ENCODE data around the gene PARG. TPM values are rescaled to one million over a fixed set of nuclear protein-coding genes. Genes with fewer than 3 reads are reported as not detected.
A peak's percentile ranks its signal among the peaks of the same experiment; 100 is the strongest.

The PARG gene
- total and polyA plus RNA-seq, 9 donors: 15.9 to 29.4 (median 18.7) TPM

DNA sequence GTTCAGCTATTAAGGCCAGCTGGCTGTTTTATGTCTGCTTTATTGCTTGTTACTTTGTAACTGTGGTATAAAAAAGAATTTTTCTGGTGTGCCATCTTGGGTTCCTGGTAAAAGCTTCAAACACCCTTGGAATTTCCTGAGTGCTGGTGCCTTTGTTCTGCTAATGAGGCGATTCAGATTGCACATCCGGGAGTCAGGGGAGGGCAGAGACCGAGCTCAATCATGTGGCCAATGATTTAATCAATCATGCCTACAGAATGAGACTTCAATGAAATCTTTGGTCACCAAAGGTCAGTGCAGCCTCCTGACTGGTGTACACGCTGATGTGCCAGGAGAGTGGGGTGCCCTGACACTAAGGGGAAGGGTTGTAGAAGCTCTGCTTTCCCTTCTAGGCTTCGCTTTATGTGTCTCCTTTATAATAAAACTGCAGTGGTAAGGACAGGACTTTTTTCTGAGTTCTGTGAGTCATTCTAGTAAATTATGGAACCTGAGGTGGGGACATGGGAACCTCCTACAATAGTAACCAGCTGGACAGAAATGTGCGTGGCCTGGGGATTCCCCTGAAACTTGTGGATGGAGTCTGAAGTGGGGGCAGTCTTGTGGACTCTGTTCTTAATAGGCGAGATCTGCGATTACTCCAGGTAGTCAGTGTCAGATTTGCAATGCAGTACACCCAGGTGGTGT lies 110.3 kb downstream of the PARG start:
- Histone ChIP-seq H3K4me3 (ENCODE audit: low read length) (no peak overlapping the region), H3K27me3 (ENCODE audit: control insufficient read depth, insufficient read depth, low read length) (no peaks in the 10 kb centered on the region), H3K27ac (ENCODE audit: low read length) (no peak overlapping the region), H3K36me3 (ENCODE audit: control insufficient read depth, insufficient read depth, low read length) (peaks cover 9% of the 10 kb centered on the region), H3K9me3 (replicated peaks; ENCODE audit: control insufficient read depth, low read depth, low read length) (no peaks in the 10 kb centered on the region), H3K4me1 (ENCODE audit: control insufficient read depth, insufficient read depth, low read length) (no peaks in the 10 kb centered on the region)
- WGBS (ENCODE audit: insufficient coverage): 44% methylated on average over 5 of the region's 8 CpGs
- DNase-seq: peak; percentile 4

GRCh38 chr10:49830846-49831245 lies 111.0 kb downstream of the PARG start:
- H3K36me3 ChIP-seq (ENCODE audit: control insufficient read depth, insufficient read depth, low read length): peaks cover 9% of the 10 kb centered on the region
- DNase-seq: no peak
- H3K4me1 ChIP-seq (ENCODE audit: control insufficient read depth, insufficient read depth, low read length): no peaks in the 10 kb centered on the region
- H3K9me3 ChIP-seq (replicated peaks; ENCODE audit: control insufficient read depth, low read depth, low read length): no peaks in the 10 kb centered on the region
- no peak overlapping the region for H3K4me3 ChIP-seq (ENCODE audit: low read length)
- H3K27me3 ChIP-seq (ENCODE audit: control insufficient read depth, insufficient read depth, low read length): no peaks in the 10 kb centered on the region
- no peak overlapping the region for H3K27ac ChIP-seq (ENCODE audit: low read length)

GRCh38 chr10:49830016-49830415 lies 111.8 kb downstream of the PARG start:
- no peak overlapping the region for H3K4me3 ChIP-seq (ENCODE audit: low read length)
- H3K4me1 ChIP-seq (ENCODE audit: control insufficient read depth, insufficient read depth, low read length): no peaks in the 10 kb centered on the region
- DNase-seq: no peak
- no peaks in the 10 kb centered on the region for H3K27me3 ChIP-seq (ENCODE audit: control insufficient read depth, insufficient read depth, low read length)
- no peaks in the 10 kb centered on the region for H3K9me3 ChIP-seq (replicated peaks; ENCODE audit: control insufficient read depth, low read depth, low read length)
- no peak overlapping the region for H3K27ac ChIP-seq (ENCODE audit: low read length)
- H3K36me3 ChIP-seq (ENCODE audit: control insufficient read depth, insufficient read depth, low read length): peaks cover 6% of the 10 kb centered on the region
- WGBS (ENCODE audit: insufficient coverage): no CpG with 5 or more reads among the region's 3 CpGs

DNA sequence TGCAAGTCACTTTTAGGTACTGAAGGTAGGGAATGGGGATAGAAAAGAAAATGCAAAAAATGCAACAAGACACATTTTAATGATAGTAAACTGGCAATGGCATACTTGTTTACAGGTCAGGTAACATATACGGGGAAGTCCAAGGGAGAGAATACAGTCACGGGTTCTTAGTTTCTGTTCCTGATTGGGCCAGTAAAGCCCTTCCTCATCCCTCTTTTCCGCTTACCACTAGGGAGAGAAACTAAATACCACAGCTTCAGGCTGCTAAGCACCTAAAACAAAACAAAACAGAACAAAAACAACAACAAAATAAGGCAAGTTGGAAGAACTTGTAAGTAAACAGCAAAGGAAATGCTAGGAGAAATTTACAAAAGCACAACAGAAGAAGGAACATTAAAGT lies 114.5 kb downstream of the PARG start:
- Histone ChIP-seq H3K36me3 (ENCODE audit: control insufficient read depth, insufficient read depth, low read length) (peaks cover 6% of the 10 kb centered on the region), H3K27ac (ENCODE audit: low read length) (no peak overlapping the region), H3K4me1 (ENCODE audit: control insufficient read depth, insufficient read depth, low read length) (no peaks in the 10 kb centered on the region), H3K9me3 (replicated peaks; ENCODE audit: control insufficient read depth, low read depth, low read length) (no peaks in the 10 kb centered on the region), H3K27me3 (ENCODE audit: control insufficient read depth, insufficient read depth, low read length) (no peaks in the 10 kb centered on the region), H3K4me3 (ENCODE audit: low read length) (no peak overlapping the region)
- 60% methylated on average over 1 of the region's 3 CpGs for WGBS (ENCODE audit: insufficient coverage)
- peak; percentile 46 for DNase-seq

- no peaks in the 10 kb centered on the region for H3K27me3 ChIP-seq (ENCODE audit: control insufficient read depth, insufficient read depth, low read length)
- H3K27ac ChIP-seq (ENCODE audit: low read length): no peak overlapping the region
- no peaks in the 10 kb centered on the region for H3K4me1 ChIP-seq (ENCODE audit: control insufficient read depth, insufficient read depth, low read length)
- 97% methylated on average over 3 of the region's 9 CpGs for WGBS (ENCODE audit: insufficient coverage)
- DNase-seq: no peak
- H3K4me3 ChIP-seq (ENCODE audit: low read length): no peak overlapping the region
- peaks cover 19% of the 10 kb centered on the region for H3K36me3 ChIP-seq (ENCODE audit: control insufficient read depth, insufficient read depth, low read length)
- no peaks in the 10 kb centered on the region for H3K9me3 ChIP-seq (replicated peaks; ENCODE audit: control insufficient read depth, low read depth, low read length)
Observed at GRCh38 chr10:49819234-49819958, 122.4 kb downstream of the PARG start.

- Histone ChIP-seq H3K9me3 (replicated peaks; ENCODE audit: control insufficient read depth, low read depth, low read length) (no peaks in the 10 kb centered on the region), H3K4me3 (ENCODE audit: low read length) (no peak overlapping the region), H3K27me3 (ENCODE audit: control insufficient read depth, insufficient read depth, low read length) (no peaks in the 10 kb centered on the region), H3K27ac (ENCODE audit: low read length) (no peak overlapping the region), H3K4me1 (ENCODE audit: control insufficient read depth, insufficient read depth, low read length) (no peaks in the 10 kb centered on the region), H3K36me3 (ENCODE audit: control insufficient read depth, insufficient read depth, low read length) (peaks cover 19% of the 10 kb centered on the region)
- 93% methylated on average over 3 of the region's 5 CpGs for WGBS (ENCODE audit: insufficient coverage)
- peak; percentile 8 for DNase-seq
Observed at GRCh38 chr10:49817845-49818244, 124.0 kb downstream of the PARG start.

- WGBS (ENCODE audit: insufficient coverage): no CpG with 5 or more reads among the region's 2 CpGs
Observed at GRCh38 chr10:49803988-49804387, 137.8 kb downstream of the PARG start.

DNA sequence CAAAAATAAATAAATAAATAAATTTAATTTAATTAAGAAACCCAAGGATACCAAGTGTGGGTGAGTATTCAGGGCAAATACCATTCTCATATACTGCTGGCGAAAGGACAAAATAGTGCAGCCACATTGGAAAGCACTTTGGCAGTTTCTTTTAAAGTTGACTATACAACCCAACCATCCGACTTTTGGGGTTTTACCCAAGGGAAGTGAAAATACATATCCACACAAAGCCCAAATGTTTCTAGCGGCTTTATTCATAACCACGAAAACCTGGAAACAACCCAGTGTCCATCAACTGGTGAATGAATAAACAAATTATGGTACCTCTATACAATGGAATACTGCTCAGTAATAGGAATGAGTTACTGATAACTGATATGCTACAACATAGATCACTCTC lies 143.6 kb downstream of the PARG start:
- Histone ChIP-seq H3K27me3 (ENCODE audit: control insufficient read depth, insufficient read depth, low read length) (no peaks in the 10 kb centered on the region), H3K9me3 (replicated peaks; ENCODE audit: control insufficient read depth, low read depth, low read length) (no peaks in the 10 kb centered on the region), H3K27ac (ENCODE audit: low read length) (no peak overlapping the region), H3K4me1 (ENCODE audit: control insufficient read depth, insufficient read depth, low read length) (no peaks in the 10 kb centered on the region), H3K4me3 (ENCODE audit: low read length) (no peak overlapping the region), H3K36me3 (ENCODE audit: control insufficient read depth, insufficient read depth, low read length) (no peaks in the 10 kb centered on the region)
- WGBS (ENCODE audit: insufficient coverage): no CpG with 5 or more reads among the region's 4 CpGs
- no peak for DNase-seq

More at GRCh38 chr10:49803988-49804387, 137.8 kb downstream of the PARG start:
- no peaks in the 10 kb centered on the region for H3K36me3 ChIP-seq (ENCODE audit: control insufficient read depth, insufficient read depth, low read length)
- no peaks in the 10 kb centered on the region for H3K4me1 ChIP-seq (ENCODE audit: control insufficient read depth, insufficient read depth, low read length)
- H3K27ac ChIP-seq (ENCODE audit: low read length): no peak overlapping the region
- no peak overlapping the region for H3K4me3 ChIP-seq (ENCODE audit: low read length)
- no peak for DNase-seq
- peaks cover 5% of the 10 kb centered on the region for H3K9me3 ChIP-seq (replicated peaks; ENCODE audit: control insufficient read depth, low read depth, low read length)
- no peaks in the 10 kb centered on the region for H3K27me3 ChIP-seq (ENCODE audit: control insufficient read depth, insufficient read depth, low read length)

GRCh38 chr10:49791100-49791499 lies 150.7 kb downstream of the PARG start:
- H3K27me3 ChIP-seq (ENCODE audit: control insufficient read depth, insufficient read depth, low read length): no peaks in the 10 kb centered on the region
- no peaks in the 10 kb centered on the region for H3K36me3 ChIP-seq (ENCODE audit: control insufficient read depth, insufficient read depth, low read length)
- WGBS (ENCODE audit: insufficient coverage): 71% methylated on average over 1 of the region's 5 CpGs
- no peak overlapping the region for H3K27ac ChIP-seq (ENCODE audit: low read length)
- no peak for DNase-seq
- no peaks in the 10 kb centered on the region for H3K9me3 ChIP-seq (replicated peaks; ENCODE audit: control insufficient read depth, low read depth, low read length)
- H3K4me1 ChIP-seq (ENCODE audit: control insufficient read depth, insufficient read depth, low read length): no peaks in the 10 kb centered on the region
- no peak overlapping the region for H3K4me3 ChIP-seq (ENCODE audit: low read length)

GRCh38 chr10:49784681-49785080 lies 157.1 kb downstream of the PARG start:
- no peak for DNase-seq
- no peaks in the 10 kb centered on the region for H3K36me3 ChIP-seq (ENCODE audit: control insufficient read depth, insufficient read depth, low read length)
- no peaks in the 10 kb centered on the region for H3K4me1 ChIP-seq (ENCODE audit: control insufficient read depth, insufficient read depth, low read length)
- no peak overlapping the region for H3K4me3 ChIP-seq (ENCODE audit: low read length)
- WGBS (ENCODE audit: insufficient coverage): 67% methylated on average over 3 of the region's 8 CpGs
- H3K27ac ChIP-seq (ENCODE audit: low read length): no peak overlapping the region
- H3K9me3 ChIP-seq (replicated peaks; ENCODE audit: control insufficient read depth, low read depth, low read length): no peaks in the 10 kb centered on the region
- no peaks in the 10 kb centered on the region for H3K27me3 ChIP-seq (ENCODE audit: control insufficient read depth, insufficient read depth, low read length)

Data from muscle of leg (tissue), 11 donors.